ELF-1 (cell line): Measurements from ENCODE around the gene IL10.

Experiments
- DNase-seq: peaks from one replicate; pipeline ENCODE4 v3.0.0-alpha.2; 2016; ENCODE audit warnings: low read depth, low spot score

The IL10 gene

GRCh38 chr1:206772243-206772937 lies at the start of gene IL10:
Gene IL10 (minus strand): TSS chr1:206772494. CDS start chr1:206772435, 59 bp downstream.
- DNase-seq: no peak

- no peak for DNase-seq
Measured at GRCh38 chr1:206821493-206821892, 49.2 kb upstream of the IL10 start.

- DNase-seq: no peak
Measured at GRCh38 chr1:206816390-206817287, 44.3 kb upstream of the IL10 start.

- no peak for DNase-seq
Measured at GRCh38 chr1:206814716-206815341, 42.5 kb upstream of the IL10 start.

- DNase-seq: no peak
Measured at GRCh38 chr1:206812471-206812870, 40.2 kb upstream of the IL10 start.

GRCh38 chr1:206809504-206810084 lies 37.3 kb upstream of the IL10 start:
- no peak for DNase-seq

- DNase-seq: peak; percentile 66
Measured at GRCh38 chr1:206808615-206809014, 36.3 kb upstream of the IL10 start.

- DNase-seq: no peak
Measured at GRCh38 chr1:206805357-206805756, 33.1 kb upstream of the IL10 start.

- no peak for DNase-seq
Measured at GRCh38 chr1:206804156-206804737, 32.0 kb upstream of the IL10 start.

- peak; percentile 49 for DNase-seq
Measured at GRCh38 chr1:206803221-206803730, 31.0 kb upstream of the IL10 start.

- no peak for DNase-seq
Measured at GRCh38 chr1:206802401-206802800, 30.1 kb upstream of the IL10 start.

GRCh38 chr1:206801467-206801866 lies 29.2 kb upstream of the IL10 start:
- DNase-seq: no peak

- no peak for DNase-seq
Measured at GRCh38 chr1:206800891-206801290, 28.6 kb upstream of the IL10 start.

- DNase-seq: no peak
Measured at GRCh38 chr1:206800411-206800810, 28.1 kb upstream of the IL10 start.

GRCh38 chr1:206799311-206799710 lies 27.0 kb upstream of the IL10 start:
- no peak for DNase-seq

- DNase-seq: no peak
Measured at GRCh38 chr1:206798384-206798996, 26.2 kb upstream of the IL10 start.

GRCh38 chr1:206797534-206798383 lies 25.5 kb upstream of the IL10 start:
- DNase-seq: peak; percentile 72

GRCh38 chr1:206796981-206797402 lies 24.7 kb upstream of the IL10 start:
- DNase-seq: no peak

- DNase-seq: no peak
Measured at GRCh38 chr1:206796116-206796515, 23.8 kb upstream of the IL10 start.

- DNase-seq: no peak
Measured at GRCh38 chr1:206794294-206794908, 22.1 kb upstream of the IL10 start.
